Neuron (in vitro differentiated cells): ENCODE measurements around the gene MGMT.

Experiments
- H2AFZ ChIP-seq: one replicate; pipeline ENCODE4 v1.6.1; 2013; ENCODE audit warnings: low read depth, mild to moderate bottlenecking, inconsistent platforms, low read length, moderate library complexity
- H3K27me3 ChIP-seq: one replicate; pipeline ENCODE4 v1.6.1; 2013; ENCODE audit warnings: low read length; ENCODE audit not compliant: insufficient read depth
- H3K36me3 ChIP-seq: one replicate; pipeline ENCODE4 v1.6.1; 2013; ENCODE audit warnings: low read length; ENCODE audit not compliant: insufficient read depth
- H3K4me1 ChIP-seq: one replicate; pipeline ENCODE4 v1.6.1; 2013; ENCODE audit warnings: low read length; ENCODE audit not compliant: insufficient read depth
- H3K4me3 ChIP-seq: 2 replicates; pipeline ENCODE4 v1.5.1; 2013; ENCODE audit warnings: mild to moderate bottlenecking, low read length, moderate library complexity
- H3K9me3 ChIP-seq: one replicate; pipeline ENCODE4 v1.6.1; 2013; ENCODE audit warnings: low read length

MGMT gene

GRCh38 chr10:129626796-129627435 lies 159.9 kb downstream of the MGMT start:
- Histone ChIP-seq H3K9me3 (no peaks in the 10 kb centered on the region), H3K4me1 (no peaks in the 10 kb centered on the region), H3K36me3 (no peaks in the 10 kb centered on the region), H3K27me3 (no peaks in the 10 kb centered on the region), H3K4me3 (no peak overlapping the region), H2AFZ (no peak overlapping the region)

- Histone ChIP-seq H2AFZ (no peak overlapping the region), H3K36me3 (no peaks in the 10 kb centered on the region), H3K4me3 (no peak overlapping the region), H3K4me1 (no peaks in the 10 kb centered on the region), H3K9me3 (no peaks in the 10 kb centered on the region), H3K27me3 (no peaks in the 10 kb centered on the region)
These were observed 160.4 kb downstream of the MGMT start for GRCh38 chr10:129627442-129627841.

- Histone ChIP-seq H3K36me3 (no peaks in the 10 kb centered on the region), H3K9me3 (no peaks in the 10 kb centered on the region), H3K4me3 (no peak overlapping the region), H2AFZ (no peak overlapping the region), H3K4me1 (no peaks in the 10 kb centered on the region), H3K27me3 (no peaks in the 10 kb centered on the region)
These were observed 161.8 kb downstream of the MGMT start for GRCh38 chr10:129628823-129629222.

- no peaks in the 10 kb centered on the region for H3K4me1 ChIP-seq
- H3K36me3 ChIP-seq = no peaks in the 10 kb centered on the region
- H3K27me3 ChIP-seq = no peaks in the 10 kb centered on the region
- H2AFZ ChIP-seq = no peak overlapping the region
- no peak overlapping the region for H3K4me3 ChIP-seq
- no peaks in the 10 kb centered on the region for H3K9me3 ChIP-seq
These were observed 162.9 kb downstream of the MGMT start for GRCh38 chr10:129629911-129630310.

- no peaks in the 10 kb centered on the region for H3K27me3 ChIP-seq
- H2AFZ ChIP-seq = no peak overlapping the region
- H3K36me3 ChIP-seq = no peaks in the 10 kb centered on the region
- no peaks in the 10 kb centered on the region for H3K4me1 ChIP-seq
- H3K4me3 ChIP-seq = no peak overlapping the region
- H3K9me3 ChIP-seq = no peaks in the 10 kb centered on the region
These were observed 164.0 kb downstream of the MGMT start for GRCh38 chr10:129631006-129631405.

GRCh38 chr10:129631870-129632623 lies 165.0 kb downstream of the MGMT start:
- Histone ChIP-seq H3K9me3 (no peaks in the 10 kb centered on the region), H3K4me3 (no peak overlapping the region), H3K36me3 (no peaks in the 10 kb centered on the region), H3K4me1 (no peaks in the 10 kb centered on the region), H2AFZ (no peak overlapping the region), H3K27me3 (no peaks in the 10 kb centered on the region)

GRCh38 chr10:129637010-129637409 lies 170.0 kb downstream of the MGMT start:
- Histone ChIP-seq H3K36me3 (no peaks in the 10 kb centered on the region), H3K27me3 (no peaks in the 10 kb centered on the region), H3K4me1 (no peaks in the 10 kb centered on the region), H2AFZ (no peak overlapping the region), H3K4me3 (no peak overlapping the region), H3K9me3 (no peaks in the 10 kb centered on the region)

GRCh38 chr10:129637846-129638245 lies 170.8 kb downstream of the MGMT start:
- Histone ChIP-seq H3K36me3 (no peaks in the 10 kb centered on the region), H3K4me1 (no peaks in the 10 kb centered on the region), H2AFZ (no peak overlapping the region), H3K9me3 (no peaks in the 10 kb centered on the region), H3K27me3 (no peaks in the 10 kb centered on the region), H3K4me3 (no peak overlapping the region)

- Histone ChIP-seq H3K4me1 (no peaks in the 10 kb centered on the region), H3K4me3 (no peak overlapping the region), H3K27me3 (no peaks in the 10 kb centered on the region)
These were observed 174.3 kb downstream of the MGMT start for GRCh38 chr10:129641351-129641750.

GRCh38 chr10:129641982-129642381 lies 174.9 kb downstream of the MGMT start:
- H3K4me3 ChIP-seq = no peak overlapping the region
- no peaks in the 10 kb centered on the region for H3K27me3 ChIP-seq
- no peaks in the 10 kb centered on the region for H3K4me1 ChIP-seq
- no peaks in the 10 kb centered on the region for H3K9me3 ChIP-seq
- no peaks in the 10 kb centered on the region for H3K36me3 ChIP-seq
- H2AFZ ChIP-seq = no peak overlapping the region

More at GRCh38 chr10:129641351-129641750, 174.3 kb downstream of the MGMT start:
- Histone ChIP-seq H3K36me3 (no peaks in the 10 kb centered on the region), H2AFZ (no peak overlapping the region), H3K9me3 (no peaks in the 10 kb centered on the region)

- Histone ChIP-seq H3K27me3 (no peaks in the 10 kb centered on the region), H3K4me3 (no peak overlapping the region), H3K4me1 (no peaks in the 10 kb centered on the region), H3K9me3 (no peaks in the 10 kb centered on the region), H3K36me3 (no peaks in the 10 kb centered on the region), H2AFZ (no peak overlapping the region)
These were observed 175.4 kb downstream of the MGMT start for GRCh38 chr10:129642427-129642826.

GRCh38 chr10:129643266-129643665 lies 176.2 kb downstream of the MGMT start:
- Histone ChIP-seq H2AFZ (no peak overlapping the region), H3K36me3 (no peaks in the 10 kb centered on the region)

GRCh38 chr10:129645487-129645886 lies 178.4 kb downstream of the MGMT start:
- Histone ChIP-seq H3K4me1 (no peaks in the 10 kb centered on the region), H2AFZ (no peak overlapping the region), H3K9me3 (no peaks in the 10 kb centered on the region), H3K27me3 (no peaks in the 10 kb centered on the region), H3K4me3 (no peak overlapping the region), H3K36me3 (no peaks in the 10 kb centered on the region)

More at GRCh38 chr10:129643266-129643665, 176.2 kb downstream of the MGMT start:
- Histone ChIP-seq H3K4me1 (no peaks in the 10 kb centered on the region), H3K27me3 (no peaks in the 10 kb centered on the region), H3K9me3 (no peaks in the 10 kb centered on the region), H3K4me3 (no peak overlapping the region)
